KG1 (cell line): ENCODE results near the gene ATF3.
"Not testable (repeated sequence)": the region's sequence is repeated elsewhere in the genome, so short reads cannot be mapped to it uniquely, and the experiment has no call there.

Experiments
- DNase-seq: peaks from one replicate; lab custom pipeline; 2025; lab: John Stamatoyannopoulos, UW

Gene ATF3

GRCh38 chr1:212651521-212651920 lies 43.0 kb downstream of the ATF3 start:
- no peak for DNase-seq

DNA sequence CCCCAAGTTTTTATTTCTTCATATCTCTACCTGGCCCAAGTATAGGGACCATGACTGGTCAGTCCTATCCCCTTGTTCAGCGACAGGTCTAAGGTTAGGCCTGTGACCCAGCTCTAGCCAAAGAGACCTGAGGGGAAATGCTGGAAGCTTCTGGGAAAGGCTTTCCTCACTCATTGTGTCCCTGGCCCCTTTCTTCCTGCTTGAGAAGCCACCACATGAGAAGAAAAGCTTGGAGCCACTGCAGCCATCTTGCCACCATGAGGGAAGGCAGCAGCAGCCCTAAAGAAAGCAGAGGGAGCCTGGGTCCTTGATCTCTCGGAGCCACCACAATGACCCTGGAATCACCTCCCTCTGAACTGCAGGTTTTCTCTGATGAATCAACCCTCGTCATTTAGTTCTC lies 43.4 kb downstream of the ATF3 start:
- DNase-seq: no peak

DNA sequence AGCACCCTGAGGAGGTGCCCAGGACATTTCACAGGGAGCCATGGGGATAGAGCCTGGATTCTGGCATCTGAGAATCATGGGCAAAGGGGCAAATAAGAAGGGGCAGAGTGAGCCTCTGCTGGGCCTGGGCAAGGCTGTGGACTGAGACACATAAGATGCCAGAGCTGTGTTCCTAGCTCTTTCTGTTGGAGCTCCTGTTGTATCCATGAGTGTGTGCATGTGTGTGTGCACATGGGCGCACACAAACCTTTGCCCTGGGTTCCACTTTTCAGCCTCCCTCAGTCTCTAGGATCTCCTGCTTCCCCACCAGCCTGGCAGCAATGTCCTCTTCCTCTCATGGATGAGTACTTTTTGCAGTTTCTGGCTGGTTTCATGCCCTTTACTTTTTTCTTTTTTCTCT lies 44.0 kb downstream of the ATF3 start:
- no peak for DNase-seq

GRCh38 chr1:212655668-212656440 lies 47.3 kb downstream of the ATF3 start:
- no peak for DNase-seq

DNA sequence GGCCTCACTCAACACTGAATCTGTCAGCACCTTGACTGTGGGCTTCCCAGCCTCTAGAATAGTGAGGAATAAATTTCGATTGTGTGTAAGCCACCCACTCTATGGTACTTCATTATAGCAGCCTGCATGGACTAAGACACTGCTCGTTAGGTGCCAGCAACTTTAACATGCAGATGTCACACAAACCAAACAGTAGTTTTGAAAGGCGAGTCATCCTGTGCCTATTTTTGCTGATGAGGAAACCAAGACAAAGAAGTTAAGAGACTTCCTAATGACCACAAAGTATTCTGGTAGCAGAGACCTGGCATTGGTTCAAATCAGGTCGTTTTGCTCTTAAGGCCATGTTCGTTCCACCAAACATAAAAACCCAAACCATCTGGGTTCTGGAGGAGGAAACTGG lies 48.2 kb downstream of the ATF3 start:
- DNase-seq: no peak

DNA sequence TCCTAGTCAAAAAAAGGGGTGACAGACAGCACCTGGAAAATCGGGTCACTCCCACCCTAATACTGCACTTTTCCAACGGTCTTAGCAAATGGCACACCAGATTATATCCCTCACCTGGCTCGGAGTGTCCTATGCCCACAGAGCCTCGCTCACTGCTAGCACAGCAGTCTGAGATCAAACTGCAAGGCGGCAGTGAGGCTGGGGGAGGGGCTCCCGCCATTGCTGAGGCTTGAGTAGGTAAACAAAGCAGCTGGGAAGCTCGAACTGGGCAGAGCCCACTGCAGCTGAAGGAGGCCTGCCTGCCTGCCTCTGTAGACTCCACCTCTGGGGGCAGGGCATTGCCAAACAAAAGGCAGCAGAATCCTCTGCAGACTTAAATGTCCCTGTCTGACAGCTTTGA lies 49.7 kb downstream of the ATF3 start:
- not testable (repeated sequence) for DNase-seq

DNA sequence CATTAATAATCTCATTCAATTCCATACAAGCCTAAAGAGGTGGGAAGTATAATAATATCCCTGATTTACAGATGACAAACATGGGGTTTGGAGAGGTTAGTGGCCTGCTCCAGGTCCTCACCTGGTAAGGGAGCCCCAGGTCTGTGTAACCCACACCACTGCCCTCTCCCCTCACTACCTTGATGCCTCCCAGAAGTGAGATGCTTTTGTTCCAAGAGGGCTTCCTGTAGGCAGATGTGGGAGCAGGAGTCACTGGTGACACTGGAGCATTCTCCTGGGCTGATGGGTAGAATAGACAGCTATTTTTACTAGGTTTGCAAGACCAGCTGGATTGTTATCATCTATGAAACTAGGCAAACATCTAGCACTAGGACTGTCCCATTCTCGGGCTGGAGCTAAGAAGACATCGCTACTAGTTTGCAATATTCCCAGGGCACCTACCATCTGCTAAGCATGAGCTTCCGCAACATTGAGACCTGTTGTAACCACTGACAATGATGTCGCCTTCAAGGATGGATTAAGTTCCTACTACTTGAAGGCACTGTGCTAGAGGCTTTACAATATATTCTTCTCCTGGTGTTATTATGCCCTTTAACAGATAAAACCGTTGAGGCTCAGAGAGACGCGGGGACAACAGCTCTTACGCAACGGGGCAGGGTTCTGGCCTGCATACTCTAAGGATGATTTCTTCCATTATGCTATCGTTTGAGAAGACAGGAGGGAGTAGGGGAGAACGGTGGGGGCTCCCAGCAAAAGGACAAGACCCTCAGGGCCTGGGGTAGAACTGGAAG lies 56.0 kb downstream of the ATF3 start:
- no peak for DNase-seq

DNA sequence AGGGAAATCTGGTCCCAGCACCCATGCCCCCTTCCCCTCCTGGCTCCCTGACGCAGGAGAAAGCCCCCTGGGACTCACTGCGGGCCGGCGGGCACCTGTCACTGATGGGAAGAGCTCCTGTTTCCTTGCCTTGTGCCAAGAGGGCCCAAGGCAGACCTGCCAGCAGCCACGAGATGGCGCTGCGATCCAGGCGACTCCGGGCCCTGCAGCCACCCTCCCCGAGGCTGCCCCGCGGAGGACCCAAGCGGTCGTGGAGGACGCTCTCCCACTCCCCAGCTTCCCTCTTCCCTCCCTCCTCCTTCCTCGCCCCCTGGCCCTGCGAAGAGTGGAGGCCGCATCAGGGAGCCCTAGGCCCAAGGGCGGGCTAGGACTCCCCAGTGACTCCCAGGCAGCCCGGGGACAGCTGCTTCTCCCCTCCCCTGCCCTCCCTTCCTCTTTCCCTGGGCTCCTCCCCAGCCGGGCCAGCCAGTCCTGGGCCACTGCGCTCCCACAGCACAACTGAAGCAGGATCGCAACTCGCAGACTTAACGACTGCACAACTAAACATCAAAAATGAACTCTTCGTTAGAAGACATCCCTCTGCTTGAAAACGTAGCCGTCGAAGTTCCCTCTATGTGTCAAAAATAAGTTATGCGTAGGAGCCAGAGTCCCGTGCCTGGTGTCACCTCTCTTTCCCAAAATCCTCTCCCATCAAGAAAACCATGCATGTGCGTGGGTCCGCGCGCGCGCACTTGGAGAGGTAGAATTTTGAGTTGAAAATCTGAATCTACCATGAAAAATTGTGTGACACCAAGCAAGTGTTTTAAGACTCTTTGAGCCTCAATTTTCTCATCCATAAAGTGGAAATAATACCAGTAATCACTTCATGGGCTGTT lies 56.9 kb downstream of the ATF3 start:
- DNase-seq: peak; percentile 69

DNA sequence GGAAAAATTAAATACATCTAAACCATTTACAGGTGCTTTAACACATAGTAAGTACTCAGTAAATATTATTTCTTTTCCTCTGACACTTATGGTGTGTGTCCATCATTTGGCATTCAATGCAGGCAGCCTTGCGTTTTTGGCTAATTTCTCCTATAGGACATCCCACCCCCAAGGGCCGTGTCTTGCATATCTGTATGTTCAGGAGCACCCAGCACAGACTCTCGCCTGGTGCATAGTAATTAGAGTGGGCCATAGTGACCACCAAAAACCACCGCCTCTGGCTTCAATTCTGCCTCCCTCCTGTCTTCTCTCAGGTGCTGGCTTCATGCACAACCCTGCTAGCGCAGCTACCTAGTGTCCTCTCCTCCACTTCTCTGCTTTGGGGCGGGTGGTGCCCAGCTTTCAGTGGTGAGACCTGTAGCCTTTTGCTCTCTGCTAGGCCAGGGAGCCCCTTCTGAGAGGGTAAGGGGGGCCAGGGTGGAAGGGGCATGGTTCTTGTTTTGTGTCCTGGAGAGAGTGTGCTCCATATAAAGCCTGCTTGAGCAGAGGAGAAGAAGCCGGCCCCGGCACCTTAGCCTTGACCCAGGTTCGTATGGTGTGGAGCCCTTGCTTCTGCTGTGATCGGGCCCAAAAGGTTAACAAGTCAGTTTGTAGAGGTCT lies 57.7 kb downstream of the ATF3 start:
- no peak for DNase-seq

GRCh38 chr1:212667223-212668139 lies 58.9 kb downstream of the ATF3 start:
- DNase-seq: no peak

DNA sequence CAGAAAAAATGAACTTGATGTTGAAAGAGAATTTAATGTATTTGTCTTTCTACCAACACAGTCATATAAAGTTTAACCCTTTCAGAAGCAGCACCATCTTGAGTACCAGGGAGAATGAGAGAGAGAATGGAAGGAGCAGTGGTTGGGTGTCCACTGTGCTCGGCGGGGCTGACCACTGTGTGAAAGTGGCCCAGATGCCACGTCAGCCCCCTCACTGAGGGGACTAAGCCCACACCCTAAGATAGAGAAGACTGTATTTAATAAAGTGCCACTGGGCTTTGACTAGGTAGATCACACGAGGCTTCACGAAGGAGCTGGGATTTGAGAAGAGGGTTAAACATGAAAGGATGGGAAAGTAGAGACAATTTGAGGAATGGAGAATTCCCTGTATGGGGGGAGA lies 59.9 kb downstream of the ATF3 start:
- no peak for DNase-seq

DNA sequence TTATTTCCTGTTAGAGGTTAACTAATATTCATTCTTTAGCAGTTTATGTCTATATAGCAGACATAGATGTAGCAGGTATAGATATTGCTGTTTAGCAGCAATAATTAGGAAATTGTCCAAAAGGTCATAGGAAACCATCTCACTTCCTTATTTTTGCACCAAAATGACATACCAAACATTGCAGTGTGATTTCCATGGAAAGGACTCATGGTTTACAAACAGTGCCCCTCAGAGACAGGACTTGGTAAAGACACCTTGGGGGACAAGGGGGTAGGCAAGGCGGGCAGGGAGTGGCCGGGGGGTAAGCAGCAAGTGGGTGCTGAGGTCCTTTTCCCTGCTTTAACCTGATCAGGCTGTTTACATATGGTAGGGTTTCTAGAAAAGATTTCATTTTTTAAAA lies 60.5 kb downstream of the ATF3 start:
- no peak for DNase-seq

GRCh38 chr1:212669600-212669999 lies 61.0 kb downstream of the ATF3 start:
- no peak for DNase-seq

GRCh38 chr1:212670301-212670700 lies 61.7 kb downstream of the ATF3 start:
- no peak for DNase-seq
